ENCODE measurements around the gene HOXC5. TPM values are rescaled to one million over a fixed set of nuclear protein-coding genes. Genes with fewer than 3 reads are reported as not detected.

The HOXC5 gene
- 0.66 and 1.9 TPM in 2 replicates for total RNA-seq

DNA sequence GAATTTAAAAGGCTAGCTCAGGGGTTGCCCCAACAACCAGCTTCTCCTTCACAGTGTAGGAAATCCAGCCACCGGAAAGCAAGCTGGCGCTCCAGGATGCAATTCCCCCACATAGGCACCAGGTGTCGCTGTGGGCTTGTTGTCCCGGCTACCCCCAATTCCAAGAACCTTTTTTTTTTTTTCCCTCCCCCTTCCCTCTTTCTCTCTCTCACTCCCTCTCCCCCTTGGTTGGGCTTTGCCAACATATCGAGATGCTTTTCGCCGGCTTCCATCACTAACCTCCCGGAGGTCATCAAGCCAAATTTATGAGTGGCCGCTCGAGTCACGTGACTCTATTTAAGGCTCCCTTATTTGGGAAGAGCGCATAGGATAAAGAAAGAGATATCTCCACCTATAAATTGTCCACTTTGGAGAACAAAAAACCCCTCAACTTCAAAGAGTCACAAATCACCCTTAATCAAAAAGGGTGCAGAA lies at the start of gene HOXC5:
TSS of gene HOXC5 (plus strand) at position 424 of the 474 bp plus-strand sequence. CDS start 73 bp downstream, outside the sequence.

GRCh38 chr12:53984901-53985691 lies 47.8 kb upstream of the HOXC5 start, which contains the start of gene HOXC10:
Gene HOXC10 (plus strand): TSS chr12:53985146. CDS start chr12:53985260, 114 bp downstream.

GRCh38 chr12:54000116-54001114 lies 32.4 kb upstream of the HOXC5 start, which contains the start of gene HOXC9:
Gene HOXC9 (plus strand): TSS chr12:54000161. CDS start chr12:54000189, 28 bp downstream.

GRCh38 chr12:54028314-54029201 lies 4.3 kb upstream of the HOXC5 start, which contains the start of gene HOXC6:
Gene HOXC6 (plus strand): TSS chr12:54028440. CDS start chr12:54028522, 82 bp downstream.

GRCh38 chr12:54053751-54054741 lies 21.2 kb downstream of the HOXC5 start, which contains the start of gene HOXC4:
Gene HOXC4 (plus strand): TSS chr12:54053835. CDS start chr12:54053923, 88 bp downstream.

Small RNAs within 50 kb of the gene (small RNA-seq; reads per million reads assigned to genes)
- gene HOXC5 (ENCODE audit: low replicate concordance): 0.29 reads per million
- 6.9 reads per million, percentile 91 among the genes with 10 or more reads in this experiment for gene MIR196A2 (ENCODE audit: low replicate concordance)
- gene MIR615 (ENCODE audit: low replicate concordance): 23.2 reads per million, percentile 97 among the genes with 10 or more reads in this experiment

Other genes with a start within 250 kb of the HOXC5 start
- under 0.01 TPM in 1 of 2 replicates, not detected in the other for gene HOXC13, start 94.2 kb upstream of the HOXC5 start, total RNA-seq
- not detected in 2 replicates for gene HOXC12, start 78.1 kb upstream of the HOXC5 start, total RNA-seq
- gene HOXC11, start 59.9 kb upstream of the HOXC5 start, total RNA-seq: under 0.01 and 1.1 TPM in 2 replicates
- gene HOTAIR, start 58.1 kb upstream of the HOXC5 start, total RNA-seq: 0.43 TPM in 1 of 2 replicates, not detected in the other
- 3.1 and 5.2 TPM in 2 replicates for gene HOXC10, start 47.9 kb upstream of the HOXC5 start, total RNA-seq
- 5.0 and 6.9 TPM in 2 replicates for gene HOXC9, start 32.9 kb upstream of the HOXC5 start, total RNA-seq
- 4.3 and 9.8 TPM in 2 replicates for gene HOXC8, start 24.1 kb upstream of the HOXC5 start, total RNA-seq
- gene HOXC6, start 4.6 kb upstream of the HOXC5 start, total RNA-seq: 4.2 and 4.8 TPM in 2 replicates
- gene HOXC4, start 20.8 kb downstream of the HOXC5 start, total RNA-seq: 1.1 and 2.0 TPM in 2 replicates
- 23.9 and 33.8 TPM in 2 replicates for gene SMUG1, start 155.9 kb downstream of the HOXC5 start, total RNA-seq
- gene CBX5, start 247.1 kb downstream of the HOXC5 start, total RNA-seq: 19.9 and 116 TPM in 2 replicates
- 312 and 533 TPM in 2 replicates for gene HNRNPA1, start 247.7 kb downstream of the HOXC5 start, total RNA-seq